NB4 (cell line): ENCODE measurements around the gene RRAS.

Experiments
- CTCF ChIP-seq: IDR thresholded peaks from one replicate; pipeline ENCODE4 v1.5.1; 2012; ENCODE audit warnings: low read depth, low read length
- MAX ChIP-seq: IDR thresholded peaks from 2 replicates; pipeline ENCODE4 v1.6.1; 2011; ENCODE audit warnings: low read depth, low read length
- MYC ChIP-seq: IDR thresholded peaks from 2 replicates; pipeline ENCODE4 v1.6.1; 2011; ENCODE audit warnings: low read depth, low read length
- POLR2A ChIP-seq: IDR thresholded peaks from 2 replicates; pipeline ENCODE4 v1.6.1; 2011; ENCODE audit warnings: mild to moderate bottlenecking; ENCODE audit not compliant: insufficient read length; ENCODE audit errors: extremely low read depth

- TF ChIP-seq POLR2A = no peak
- no peak for TF ChIP-seq CTCF
- TF ChIP-seq MAX = no peak
- no peak for TF ChIP-seq MYC
Measured at GRCh38 chr19:49631610-49632192, 8.2 kb downstream of the RRAS start.
